ENCODE data around the gene EEF1AKMT3.

EEF1AKMT3 gene

DNA sequence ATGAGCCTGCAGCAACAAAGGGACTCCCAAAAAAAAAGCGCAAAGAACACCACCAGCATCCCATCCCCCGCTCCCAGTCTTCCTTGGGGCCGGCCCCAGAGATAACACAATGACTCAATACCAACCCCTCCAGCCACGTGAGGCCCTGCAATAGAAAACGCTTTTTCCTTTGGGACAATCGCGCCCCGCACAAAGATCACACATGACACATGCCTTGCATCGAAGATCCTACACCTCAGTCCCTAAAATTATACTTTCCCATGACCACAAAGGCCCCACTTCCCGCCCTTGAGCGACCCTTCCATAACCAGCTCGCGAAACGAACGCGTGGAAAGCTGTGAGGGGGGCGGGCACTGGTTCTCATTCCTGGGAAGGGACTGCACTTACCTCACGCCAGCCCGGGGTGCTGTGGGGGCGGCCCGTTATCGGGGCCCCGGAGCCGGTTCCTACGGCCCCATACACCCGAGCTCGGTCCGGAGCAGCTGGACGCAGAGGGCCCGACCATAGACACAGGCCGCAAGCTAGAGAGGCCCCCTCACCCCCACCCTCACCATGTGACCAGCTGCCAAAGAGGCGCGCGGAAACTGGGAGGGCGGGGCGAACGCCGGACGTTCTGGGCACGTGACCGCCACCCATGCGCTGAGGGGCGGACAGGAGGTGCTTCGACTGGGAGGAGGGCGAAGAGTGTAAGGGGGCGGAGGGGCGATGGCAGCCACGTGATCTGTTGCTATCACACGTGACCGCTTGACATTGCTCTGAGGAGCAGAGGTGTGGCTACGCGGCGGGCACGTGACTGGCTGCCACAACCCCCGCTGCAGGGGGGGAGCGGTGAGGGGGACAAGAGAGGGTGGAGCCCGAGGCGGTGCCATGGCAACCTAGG lies 20.4 kb upstream of the EEF1AKMT3 start, which contains the start of gene CDK4:
Gene CDK4, minus strand, starts transcription at position 523 of the 880 bp plus-strand sequence. CDS start 593 bp downstream, outside the sequence.
- peak; percentile 100 for DNase-seq

DNA sequence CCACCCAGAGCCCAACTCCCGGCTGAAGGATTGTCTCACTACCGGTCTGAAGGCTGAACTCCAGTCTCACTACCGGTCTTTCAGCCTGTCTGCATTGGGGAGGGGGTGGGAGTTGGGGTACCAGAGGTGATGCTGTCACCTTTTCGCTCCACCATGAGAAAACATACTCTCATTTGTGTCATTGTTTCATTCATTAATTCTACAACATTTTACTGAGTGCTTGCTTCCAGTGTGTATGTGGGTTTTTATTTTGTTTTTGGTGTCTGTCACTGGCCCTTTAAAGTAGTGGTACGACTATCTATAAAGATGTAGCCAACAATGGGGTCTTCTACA lies 19.8 kb upstream of the EEF1AKMT3 start:
- DNase-seq: no peak

GRCh38 chr12:57753756-57754337 lies 18.6 kb upstream of the EEF1AKMT3 start:
- DNase-seq: no peak

DNA sequence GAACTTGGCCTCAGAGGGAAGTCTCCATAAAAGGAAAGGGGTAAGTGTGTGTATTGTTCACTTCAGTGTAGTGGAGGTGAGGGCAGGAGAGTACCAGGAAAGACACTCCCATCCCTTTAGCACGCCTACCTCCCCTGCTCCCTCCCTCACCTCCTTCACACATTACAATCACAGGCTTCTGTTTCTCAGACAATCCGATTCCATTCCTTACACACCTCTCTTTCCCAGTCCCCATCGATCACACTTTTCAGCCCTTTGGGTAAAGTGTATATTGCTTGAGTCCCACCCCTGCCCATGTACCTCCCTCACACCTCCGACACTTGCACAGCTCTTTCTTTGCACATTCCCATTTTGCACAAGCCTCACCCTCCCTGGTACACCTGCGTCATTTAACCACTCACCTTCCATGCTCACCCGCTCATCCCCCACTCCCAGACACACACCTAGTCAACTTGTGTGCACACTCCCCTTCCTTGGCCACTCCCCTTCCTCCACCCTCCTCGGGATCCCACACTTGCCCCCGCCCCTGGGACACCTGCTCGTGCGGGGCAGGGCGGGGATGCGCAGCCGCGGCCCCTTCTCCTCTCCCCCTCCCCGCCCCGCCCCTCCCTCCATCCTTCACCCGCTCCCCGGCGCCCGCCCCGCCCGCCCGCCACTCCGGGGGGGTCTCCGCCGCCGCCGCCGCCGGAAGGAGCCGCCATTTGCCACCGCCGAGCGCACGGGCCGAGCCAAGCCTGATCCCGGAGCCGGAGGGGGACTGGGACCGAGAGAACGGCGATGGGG lies 17.8 kb upstream of the EEF1AKMT3 start, which contains the start of gene MARCHF9:
Gene MARCHF9, plus strand, starts transcription at position 693 of the 783 bp plus-strand sequence. CDS start 426 bp downstream, outside the sequence.
- peak; percentile 85 for DNase-seq

DNA sequence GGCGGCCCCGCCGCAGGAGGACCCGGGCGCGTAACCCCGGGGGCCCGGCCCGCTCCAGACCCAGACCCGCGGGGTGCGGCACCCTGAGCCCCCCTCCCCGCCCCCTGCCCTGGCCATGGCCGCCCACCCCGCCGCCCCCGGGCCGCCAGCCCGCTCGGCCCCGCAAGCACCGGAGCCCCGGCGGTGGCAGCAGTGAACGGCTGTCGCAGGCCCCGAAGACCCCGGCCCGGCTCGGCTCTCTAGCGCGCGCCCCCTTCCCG lies 17.3 kb upstream of the EEF1AKMT3 start:
- DNase-seq: peak; percentile 62

DNA sequence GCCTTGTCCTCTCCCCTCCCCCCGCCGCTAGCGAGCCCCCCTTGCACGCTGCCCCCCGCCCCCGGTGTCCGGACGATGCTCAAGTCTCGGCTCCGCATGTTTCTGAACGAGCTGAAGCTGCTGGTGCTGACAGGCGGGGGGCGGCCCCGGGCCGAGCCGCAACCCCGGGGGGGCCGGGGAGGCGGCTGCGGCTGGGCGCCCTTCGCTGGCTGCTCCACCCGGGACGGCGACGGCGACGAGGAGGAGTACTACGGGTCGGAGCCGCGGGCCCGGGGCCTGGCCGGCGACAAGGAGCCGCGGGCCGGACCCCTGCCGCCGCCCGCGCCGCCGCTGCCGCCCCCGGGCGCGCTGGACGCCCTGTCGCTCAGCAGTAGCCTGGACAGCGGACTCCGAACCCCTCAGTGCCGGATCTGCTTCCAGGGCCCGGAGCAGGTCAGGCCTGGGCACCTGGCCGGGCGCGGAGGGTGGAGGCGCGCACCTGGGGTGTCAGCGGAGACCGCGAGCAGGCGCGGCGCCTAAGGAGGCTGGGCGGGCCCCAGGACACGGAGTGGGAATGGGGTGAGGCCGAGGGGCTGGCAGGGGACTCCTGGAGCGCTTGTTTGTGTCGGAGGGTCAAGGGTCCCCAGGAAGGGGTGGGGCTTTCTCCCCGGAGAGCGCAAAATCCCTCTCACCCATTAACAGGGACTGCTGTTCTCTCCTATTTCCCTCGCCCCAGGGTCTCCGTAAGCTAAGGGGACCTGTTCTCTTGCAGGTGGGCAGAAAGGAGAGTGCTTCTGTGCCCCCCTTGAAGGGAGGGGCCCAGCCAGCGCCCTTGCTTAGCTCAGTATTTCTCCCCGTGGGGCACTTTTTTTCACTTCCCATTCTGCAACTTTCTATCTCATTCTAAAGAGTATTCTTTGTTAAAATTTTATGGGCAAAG lies 16.7 kb upstream of the EEF1AKMT3 start:
- peak; percentile 79 for DNase-seq

DNA sequence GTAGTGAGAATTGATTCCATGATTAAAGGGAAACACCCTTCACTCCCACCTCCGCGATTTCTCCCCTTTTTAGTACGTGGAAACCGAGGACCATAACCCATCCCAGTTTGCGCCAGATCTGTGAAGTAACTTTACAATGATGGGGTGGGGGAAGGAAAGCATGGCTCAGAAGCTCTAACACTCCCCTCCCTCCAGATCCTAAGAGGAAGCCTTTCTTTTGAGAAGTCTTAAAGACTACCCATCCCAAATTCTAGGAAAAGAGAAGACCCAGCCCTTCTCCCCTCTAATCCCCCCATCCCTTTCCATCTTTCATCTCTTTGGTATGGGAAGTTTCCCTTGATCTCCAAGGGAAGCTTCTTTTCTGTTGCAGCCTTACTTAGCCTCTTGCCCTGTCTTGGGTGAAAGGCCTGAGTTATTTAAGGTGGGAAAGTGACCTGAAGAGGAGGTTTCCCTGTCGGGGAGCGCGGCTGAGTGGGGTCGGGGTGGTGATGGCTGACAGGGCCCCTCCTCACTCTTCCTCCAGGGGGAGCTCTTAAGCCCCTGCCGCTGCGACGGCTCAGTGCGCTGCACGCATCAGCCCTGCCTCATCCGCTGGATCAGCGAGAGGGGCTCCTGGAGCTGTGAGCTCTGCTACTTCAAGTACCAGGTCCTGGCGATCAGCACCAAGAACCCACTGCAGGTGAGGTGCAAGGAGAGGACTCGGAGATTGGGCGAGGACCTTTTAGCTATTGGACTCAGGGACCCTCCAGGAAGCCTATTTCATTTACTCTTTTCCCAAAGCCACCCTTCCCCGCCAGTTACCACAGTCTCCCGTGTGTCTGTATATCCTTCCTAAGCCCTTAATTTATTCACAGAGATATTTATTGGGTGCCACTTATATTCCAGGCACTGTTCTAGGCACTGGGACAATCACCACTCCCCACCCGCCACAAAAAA lies 15.7 kb upstream of the EEF1AKMT3 start:
- peak; percentile 88 for DNase-seq

- no peak for DNase-seq
Measured at GRCh38 chr12:57757771-57758170, 14.6 kb upstream of the EEF1AKMT3 start.

- peak; percentile 52 for DNase-seq
Measured at GRCh38 chr12:57758552-57759359, 13.7 kb upstream of the EEF1AKMT3 start.

GRCh38 chr12:57759360-57759980 lies 12.9 kb upstream of the EEF1AKMT3 start:
- peak; percentile 60 for DNase-seq

DNA sequence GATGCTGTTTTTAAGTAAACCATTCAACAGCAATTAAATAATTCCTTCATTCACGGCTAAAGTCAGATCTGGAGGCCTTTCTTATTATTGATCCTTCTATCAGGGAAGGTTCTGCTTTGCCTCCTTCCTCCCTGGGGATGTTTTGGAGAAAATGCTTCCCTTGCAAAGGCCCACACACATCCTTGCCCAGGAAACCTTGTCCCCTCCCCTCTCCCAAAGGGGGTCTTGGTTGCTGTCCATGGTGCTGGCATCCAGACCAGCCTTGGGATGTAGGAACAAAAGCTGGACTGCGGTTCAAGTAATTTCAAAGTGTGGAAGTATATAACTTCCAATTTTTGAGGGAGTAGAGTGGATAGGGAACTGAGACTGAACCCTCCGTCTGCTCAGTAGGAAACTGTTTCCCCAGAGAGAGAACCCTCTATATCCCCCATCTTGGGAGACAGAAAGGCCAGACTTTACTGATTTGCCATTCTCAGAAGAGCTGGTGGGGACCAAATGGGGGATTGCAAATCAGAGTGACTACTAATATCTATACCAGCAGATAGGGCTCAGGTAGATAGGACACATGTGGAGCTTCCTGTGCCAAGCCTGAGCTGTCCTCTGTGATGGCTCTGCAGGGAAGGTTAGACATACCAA lies 11.9 kb upstream of the EEF1AKMT3 start:
- DNase-seq: peak; percentile 73

DNA sequence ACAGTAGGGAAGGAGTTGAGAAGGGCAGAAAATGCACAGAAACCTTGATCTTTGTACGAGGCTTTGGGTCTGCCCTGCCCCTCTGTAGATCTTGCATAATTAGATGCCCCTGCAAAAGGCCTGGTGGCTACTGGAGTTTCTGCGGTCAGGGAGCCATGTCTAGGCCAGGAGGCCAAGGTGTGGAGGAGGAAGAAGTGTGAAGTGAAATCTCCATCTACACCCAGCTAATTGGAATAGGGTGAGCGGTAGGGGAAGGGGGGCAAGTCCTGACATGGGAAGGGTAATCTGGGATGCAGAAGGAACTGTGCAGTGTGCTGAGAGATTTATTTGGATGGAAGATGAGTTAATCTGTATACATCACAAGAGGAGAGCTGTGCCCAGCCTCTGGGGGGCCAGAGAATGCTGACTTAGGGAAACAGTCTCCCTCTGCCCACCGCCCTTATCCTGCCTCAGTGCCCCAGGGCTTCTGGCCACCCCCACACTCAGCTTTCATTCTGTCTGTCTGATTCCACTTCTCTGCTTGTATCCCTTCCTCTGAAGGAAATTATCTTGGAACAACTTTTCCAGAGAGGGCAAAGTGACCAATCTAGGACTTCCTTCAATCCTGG lies 10.9 kb upstream of the EEF1AKMT3 start:
- no peak for DNase-seq

DNA sequence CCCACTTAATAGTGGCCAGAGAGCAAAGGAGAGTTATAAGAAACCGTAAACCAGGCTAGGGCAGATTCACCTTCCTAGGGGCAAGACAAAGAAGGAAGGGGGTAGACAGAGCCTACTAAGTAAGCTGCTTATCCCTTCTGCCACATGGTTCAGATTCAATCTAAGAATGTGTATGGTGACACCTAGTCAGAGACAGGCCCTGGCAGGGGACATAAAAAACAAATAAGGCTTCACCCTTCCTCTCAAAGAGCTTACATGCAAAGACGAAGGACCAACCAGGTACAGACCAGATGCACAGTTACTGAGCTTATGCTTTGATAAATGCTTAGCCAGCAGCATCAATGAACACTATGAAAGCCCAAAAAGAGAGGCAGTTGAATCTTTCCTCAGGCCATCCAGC lies 10.0 kb upstream of the EEF1AKMT3 start:
- DNase-seq: no peak

GRCh38 chr12:57763881-57764661 lies 8.3 kb upstream of the EEF1AKMT3 start:
- DNase-seq: peak; percentile 50

- DNase-seq: no peak
Measured at GRCh38 chr12:57764662-57765002, 7.8 kb upstream of the EEF1AKMT3 start.

DNA sequence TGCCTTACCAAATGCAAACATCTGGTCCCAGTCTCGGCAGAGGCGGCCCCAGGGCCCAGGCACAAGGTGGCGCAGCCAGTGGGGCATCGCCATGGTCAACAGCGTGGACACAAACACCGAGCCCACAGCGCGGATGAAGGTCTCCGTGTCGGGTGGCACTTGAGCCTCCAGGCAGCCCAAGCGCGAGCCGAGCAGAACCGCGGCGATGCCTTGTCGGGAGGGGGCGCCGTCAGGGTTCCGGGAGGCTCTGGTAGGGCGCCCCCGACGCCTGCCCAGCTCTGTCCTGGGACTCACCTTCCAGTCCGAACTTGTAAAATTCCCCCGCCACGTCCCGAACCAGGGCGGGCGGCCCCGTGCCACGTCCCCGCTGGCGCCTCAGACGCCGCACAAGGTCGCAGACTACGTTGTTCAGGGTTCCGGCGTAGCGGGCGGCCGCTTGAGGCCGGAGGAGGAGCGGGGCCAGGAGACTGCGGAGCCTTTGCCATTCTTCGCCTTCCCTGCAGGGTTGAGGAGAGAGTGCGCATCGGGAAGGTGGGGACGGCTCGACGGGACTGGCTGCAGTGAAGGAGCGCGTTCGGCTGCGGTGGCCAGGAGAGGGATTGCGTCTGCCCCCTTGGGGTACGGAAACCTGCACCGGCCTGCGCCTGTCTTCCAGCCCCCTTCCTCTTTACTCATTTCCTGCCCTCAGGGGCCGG lies 7.3 kb upstream of the EEF1AKMT3 start:
- peak; percentile 83 for DNase-seq

GRCh38 chr12:57765698-57766463 lies 6.5 kb upstream of the EEF1AKMT3 start:
- peak; percentile 68 for DNase-seq

Measured in islet precursor cell (in vitro differentiated cells).